ENCODE measurements around the gene HNF4A.

The HNF4A gene

DNA sequence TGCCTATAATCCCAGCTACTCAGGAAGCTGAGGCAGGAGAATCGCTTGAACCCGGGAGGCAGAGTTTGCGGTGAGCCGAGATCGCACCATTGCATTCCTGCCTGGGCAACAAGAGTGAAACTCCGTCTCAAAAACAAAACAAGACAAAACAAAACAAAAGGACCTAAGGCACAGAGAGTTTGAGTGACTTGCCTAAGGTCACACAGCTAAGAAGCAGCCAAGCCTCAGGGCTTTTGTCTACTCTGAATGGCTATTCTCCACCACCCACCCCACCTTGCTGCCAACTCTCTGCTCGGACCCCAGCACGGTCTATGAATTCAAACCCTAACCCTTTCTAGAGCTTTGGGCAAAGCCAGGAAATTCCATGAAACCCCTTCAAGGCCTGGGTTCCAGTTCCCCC, 101.1 kb downstream of the HNF4A start:
- no peak overlapping the region for H3K9ac ChIP-seq
- no peak overlapping the region for H3K4me2 ChIP-seq (ENCODE audit: low read length)
- H3K4me3 ChIP-seq (ENCODE audit: low read depth, low read length), result no peak overlapping the region
- no peak overlapping the region for H3K27ac ChIP-seq
- TF ChIP-seq, protein P1, sequence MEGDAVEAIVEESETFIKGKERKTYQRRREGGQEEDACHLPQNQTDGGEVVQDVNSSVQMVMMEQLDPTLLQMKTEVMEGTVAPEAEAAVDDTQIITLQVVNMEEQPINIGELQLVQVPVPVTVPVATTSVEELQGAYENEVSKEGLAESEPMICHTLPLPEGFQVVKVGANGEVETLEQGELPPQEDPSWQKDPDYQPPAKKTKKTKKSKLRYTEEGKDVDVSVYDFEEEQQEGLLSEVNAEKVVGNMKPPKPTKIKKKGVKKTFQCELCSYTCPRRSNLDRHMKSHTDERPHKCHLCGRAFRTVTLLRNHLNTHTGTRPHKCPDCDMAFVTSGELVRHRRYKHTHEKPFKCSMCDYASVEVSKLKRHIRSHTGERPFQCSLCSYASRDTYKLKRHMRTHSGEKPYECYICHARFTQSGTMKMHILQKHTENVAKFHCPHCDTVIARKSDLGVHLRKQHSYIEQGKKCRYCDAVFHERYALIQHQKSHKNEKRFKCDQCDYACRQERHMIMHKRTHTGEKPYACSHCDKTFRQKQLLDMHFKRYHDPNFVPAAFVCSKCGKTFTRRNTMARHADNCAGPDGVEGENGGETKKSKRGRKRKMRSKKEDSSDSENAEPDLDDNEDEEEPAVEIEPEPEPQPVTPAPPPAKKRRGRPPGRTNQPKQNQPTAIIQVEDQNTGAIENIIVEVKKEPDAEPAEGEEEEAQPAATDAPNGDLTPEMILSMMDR (IDR thresholded peaks at IDR 0.05), result no peak
- H3K27me3 ChIP-seq (ENCODE audit: control insufficient read depth, insufficient read depth, low read length), result no peaks in the 10 kb centered on the region
- H3K4me1 ChIP-seq, result no peaks in the 10 kb centered on the region
- no peaks in the 10 kb centered on the region for H3K79me2 ChIP-seq
- H3K36me3 ChIP-seq (ENCODE audit: control insufficient read depth, insufficient read depth, low read length), result no peaks in the 10 kb centered on the region
- no peaks in the 10 kb centered on the region for H3K9me3 ChIP-seq (ENCODE audit: control insufficient read depth, low read length)
- no peak overlapping the region for H2AFZ ChIP-seq

GRCh38 chr20:44457016-44457415, 101.5 kb downstream of the HNF4A start:
- TF ChIP-seq, protein P1 (IDR thresholded peaks at IDR 0.05), result no peak
- Histone ChIP-seq H3K27ac (no peak overlapping the region), H3K27me3 (ENCODE audit: control insufficient read depth, insufficient read depth, low read length) (no peaks in the 10 kb centered on the region), H3K36me3 (ENCODE audit: control insufficient read depth, insufficient read depth, low read length) (no peaks in the 10 kb centered on the region), H3K4me2 (ENCODE audit: low read length) (no peak overlapping the region), H3K4me1 (no peaks in the 10 kb centered on the region), H3K79me2 (no peaks in the 10 kb centered on the region), H3K4me3 (ENCODE audit: low read depth, low read length) (no peak overlapping the region), H3K9me3 (ENCODE audit: control insufficient read depth, low read length) (no peaks in the 10 kb centered on the region), H2AFZ (no peak overlapping the region), H3K9ac (no peak overlapping the region)

DNA sequence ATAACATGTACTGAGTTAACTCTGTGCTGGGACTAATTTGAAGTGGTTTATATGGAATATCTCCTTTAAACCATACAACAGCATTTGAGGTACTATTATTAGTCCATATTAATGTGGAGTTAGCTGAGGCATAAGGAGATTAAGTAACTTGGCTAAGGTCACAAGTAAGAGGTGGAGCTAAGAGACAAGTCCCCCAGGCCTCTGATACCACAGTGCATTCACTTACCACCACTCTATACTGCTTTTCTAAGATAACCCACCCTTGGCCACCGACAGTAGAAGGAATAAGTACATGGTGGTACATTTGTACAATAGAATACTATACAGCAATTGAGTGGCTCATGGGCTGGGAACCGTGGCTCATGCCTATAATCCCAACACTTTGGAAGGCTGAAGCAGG, 103.8 kb downstream of the HNF4A start:
- Histone ChIP-seq H3K27ac (no peak overlapping the region), H3K36me3 (ENCODE audit: control insufficient read depth, insufficient read depth, low read length) (no peaks in the 10 kb centered on the region), H3K4me3 (ENCODE audit: low read depth, low read length) (no peak overlapping the region), H3K9ac (no peak overlapping the region), H3K4me2 (ENCODE audit: low read length) (no peak overlapping the region), H2AFZ (no peak overlapping the region), H3K79me2 (no peaks in the 10 kb centered on the region), H3K27me3 (ENCODE audit: control insufficient read depth, insufficient read depth, low read length) (no peaks in the 10 kb centered on the region), H3K9me3 (ENCODE audit: control insufficient read depth, low read length) (no peaks in the 10 kb centered on the region), H3K4me1 (no peaks in the 10 kb centered on the region)
- TF ChIP-seq, protein P1 (IDR thresholded peaks at IDR 0.05), result no peak

DNA sequence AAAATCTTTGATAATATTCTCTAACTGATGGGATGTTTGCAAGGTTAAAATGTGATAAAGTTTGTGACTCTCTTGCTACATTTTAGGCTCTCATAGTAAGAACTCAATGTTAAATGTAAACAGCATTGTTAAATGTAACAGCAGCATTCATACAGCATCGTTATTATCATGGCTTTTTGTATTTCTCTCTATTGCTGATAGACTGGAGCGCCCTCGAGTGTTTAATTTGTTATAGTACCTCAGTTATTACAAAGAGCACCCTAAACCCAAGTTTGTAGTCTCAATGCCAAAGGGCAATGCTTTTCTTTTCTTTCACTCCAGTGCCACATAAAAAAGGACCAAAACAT, 105.3 kb downstream of the HNF4A start:
- Histone ChIP-seq H3K9ac (no peak overlapping the region), H2AFZ (no peak overlapping the region), H3K27me3 (ENCODE audit: control insufficient read depth, insufficient read depth, low read length) (no peaks in the 10 kb centered on the region), H3K27ac (no peak overlapping the region), H3K36me3 (ENCODE audit: control insufficient read depth, insufficient read depth, low read length) (no peaks in the 10 kb centered on the region), H3K79me2 (no peaks in the 10 kb centered on the region), H3K4me3 (ENCODE audit: low read depth, low read length) (no peak overlapping the region), H3K4me2 (ENCODE audit: low read length) (no peak overlapping the region), H3K4me1 (peaks cover 6% of the 10 kb centered on the region), H3K9me3 (ENCODE audit: control insufficient read depth, low read length) (no peaks in the 10 kb centered on the region)
- TF ChIP-seq, protein P1 (IDR thresholded peaks at IDR 0.05), result peak; percentile 23

GRCh38 chr20:44461142-44461802, 105.8 kb downstream of the HNF4A start:
- Histone ChIP-seq H2AFZ (no peak overlapping the region), H3K27ac (no peak overlapping the region), H3K4me1 (peaks cover 6% of the 10 kb centered on the region), H3K9me3 (ENCODE audit: control insufficient read depth, low read length) (no peaks in the 10 kb centered on the region), H3K9ac (no peak overlapping the region), H3K79me2 (no peaks in the 10 kb centered on the region), H3K36me3 (ENCODE audit: control insufficient read depth, insufficient read depth, low read length) (no peaks in the 10 kb centered on the region), H3K4me3 (ENCODE audit: low read depth, low read length) (no peak overlapping the region), H3K4me2 (ENCODE audit: low read length) (no peak overlapping the region), H3K27me3 (ENCODE audit: control insufficient read depth, insufficient read depth, low read length) (no peaks in the 10 kb centered on the region)
- TF ChIP-seq, protein P1 (IDR thresholded peaks at IDR 0.05), result no peak
